Vagina (tissue), 2 donors: ENCODE data around the gene ALK. TPM values are rescaled to one million over a fixed set of nuclear protein-coding genes. Genes with fewer than 3 reads are reported as not detected.

Source experiments
- DNase-seq, 2 donors: peaks; one replicate each; pipeline ENCODE4 v3.0.0-alpha.2; 2017; ENCODE audit errors: extremely low spot score in 2 of 2
- H3K27ac ChIP-seq: fragments of 200-600 bp; sonication (generic); one replicate; pipeline ENCODE4 v1.5.1; 2019
- H3K27me3 ChIP-seq: fragments of 200-600 bp; sonication (generic); one replicate; pipeline ENCODE4 v1.5.1; 2019
- H3K36me3 ChIP-seq, 2 donors: fragments of 200-600 bp; sonication (generic); one replicate each; pipeline ENCODE4 v1.5.1; 2017 to 2019
- H3K4me1 ChIP-seq: fragments of 200-600 bp; sonication (generic); one replicate; pipeline ENCODE4 v1.5.1; 2019
- H3K4me3 ChIP-seq, 2 donors: fragments of 200-600 bp; sonication (generic); 1 replicate in 1 of 2; 2 replicates in 1 of 2; pipeline ENCODE4 v1.5.1; 2016 to 2019
- H3K9me3 ChIP-seq: fragments of 200-600 bp; sonication (generic); one replicate; pipeline ENCODE4 v1.5.1; 2019
- CTCF ChIP-seq, 3 experiments: fragments of 450-650 bp in 2 of 3; fragments of 200-600 bp in 1 of 3; sonication (generic) in 1 of 3; IDR thresholded peaks; one replicate each; pipeline ENCODE4 v1.5.1; 2017 to 2019; ENCODE audit warnings: antibody characterized with exemption in 3 of 3, mild to moderate bottlenecking in 2 of 3, moderate library complexity in 2 of 3
- POLR2A ChIP-seq, 2 donors: fragments of 450-650 bp; IDR thresholded peaks; one replicate each; pipeline ENCODE4 v1.6.1; 2017; ENCODE audit warnings: antibody characterized with exemption in 2 of 2, mild to moderate bottlenecking in 2 of 2, moderate library complexity in 2 of 2
- POLR2AphosphoS5 ChIP-seq, 2 donors: sonication (generic); formaldehyde crosslinking; IDR thresholded peaks; one replicate each; pipeline ENCODE4 v1.9.0; 2017; ENCODE audit warnings: antibody characterized with exemption in 2 of 2, mild to moderate bottlenecking in 2 of 2, low read depth in 1 of 2; ENCODE audit not compliant: insufficient read depth in 1 of 2
- intact Hi-C: fragments of 100-400 bp; cut with DNase I; formaldehyde crosslinking; loops from one replicate; pipeline ENCODE4 v1.15.1; 2023
- total RNA-seq: library from RNA; depleted of rRNA; stranded (reverse); fragments of >200 nt; gene quantifications from one replicate; pipeline ENCODE4 v1.2.3, GENCODE V29; 2016

Gene ALK
- total RNA-seq, 1 donor from 2014 or later = 0.74 TPM

- Histone ChIP-seq H3K27me3 (no peaks in the 10 kb centered on the region), H3K9me3 (no peaks in the 10 kb centered on the region), H3K4me3 (no peak overlapping the region), H3K36me3 (no peaks in the 10 kb centered on the region), H3K4me1 (no peaks in the 10 kb centered on the region), H3K27ac (no peak overlapping the region)
- DNase-seq = no peak
- TF ChIP-seq POLR2A (IDR thresholded peaks at IDR 0.05) (no peak), CTCF (IDR thresholded peaks at IDR 0.05) (no peak), POLR2AphosphoS5 (IDR thresholded peaks at IDR 0.05; ENCODE audit: insufficient read depth in 1 of 2, low read depth in 1 of 2) (no peak)
- intact Hi-C loops = no loop called here
Measured at GRCh38 chr2:29663268-29663667, 258.1 kb downstream of the ALK start.

GRCh38 chr2:29662861-29663260 is 258.5 kb downstream of the ALK start:
- intact Hi-C loops = no loop called here
- TF ChIP-seq POLR2AphosphoS5 (IDR thresholded peaks at IDR 0.05; ENCODE audit: insufficient read depth in 1 of 2, low read depth in 1 of 2) = no peak
- no peak for TF ChIP-seq CTCF (IDR thresholded peaks at IDR 0.05)
- no peak for TF ChIP-seq POLR2A (IDR thresholded peaks at IDR 0.05)
- no peak overlapping the region for H3K27ac ChIP-seq

GRCh38 chr2:29660201-29660600 is 261.2 kb downstream of the ALK start:
- no peak for DNase-seq
- Histone ChIP-seq H3K27ac (no peak overlapping the region), H3K4me1 (no peaks in the 10 kb centered on the region), H3K4me3 (no peak overlapping the region), H3K36me3 (no peaks in the 10 kb centered on the region), H3K27me3 (no peaks in the 10 kb centered on the region), H3K9me3 (no peaks in the 10 kb centered on the region)
- no peak for TF ChIP-seq POLR2AphosphoS5 (IDR thresholded peaks at IDR 0.05; ENCODE audit: insufficient read depth in 1 of 2, low read depth in 1 of 2)
- intact Hi-C loops = no loop called here

More at GRCh38 chr2:29662861-29663260, 258.5 kb downstream of the ALK start:
- H3K36me3 ChIP-seq = no peaks in the 10 kb centered on the region
- no peaks in the 10 kb centered on the region for H3K9me3 ChIP-seq
- H3K27me3 ChIP-seq = no peaks in the 10 kb centered on the region
- DNase-seq = no peak
- no peak overlapping the region for H3K4me3 ChIP-seq
- no peaks in the 10 kb centered on the region for H3K4me1 ChIP-seq

- TF ChIP-seq POLR2AphosphoS5 (IDR thresholded peaks at IDR 0.05; ENCODE audit: insufficient read depth in 1 of 2, low read depth in 1 of 2) (no peak), POLR2A (IDR thresholded peaks at IDR 0.05) (no peak), CTCF (IDR thresholded peaks at IDR 0.05) (no peak)
- no peak for DNase-seq
- Histone ChIP-seq H3K4me1 (no peaks in the 10 kb centered on the region), H3K27me3 (no peaks in the 10 kb centered on the region), H3K4me3 (no peak overlapping the region), H3K9me3 (no peaks in the 10 kb centered on the region), H3K27ac (no peak overlapping the region), H3K36me3 (no peaks in the 10 kb centered on the region)
- intact Hi-C loops = no loop called here
Measured at GRCh38 chr2:29659178-29659577, 262.2 kb downstream of the ALK start.

GRCh38 chr2:29657674-29658073 is 263.7 kb downstream of the ALK start:
- H3K27ac ChIP-seq = no peak overlapping the region
- no peaks in the 10 kb centered on the region for H3K9me3 ChIP-seq
- H3K4me1 ChIP-seq = no peaks in the 10 kb centered on the region
- H3K27me3 ChIP-seq = no peaks in the 10 kb centered on the region
- no peak for DNase-seq
- intact Hi-C loops = no loop called here
- H3K4me3 ChIP-seq = no peak overlapping the region
- TF ChIP-seq POLR2A (IDR thresholded peaks at IDR 0.05) (no peak), CTCF (IDR thresholded peaks at IDR 0.05) (no peak), POLR2AphosphoS5 (IDR thresholded peaks at IDR 0.05; ENCODE audit: insufficient read depth in 1 of 2, low read depth in 1 of 2) (no peak)
- H3K36me3 ChIP-seq = no peaks in the 10 kb centered on the region
